ENCODE results near the gene COQ3. TPM values are rescaled to one million over a fixed set of nuclear protein-coding genes. Genes with fewer than 3 reads are reported as not detected.

COQ3 gene
- total and polyA plus RNA-seq, 12 donors: 22.4 to 41.5 (median 33.4) TPM

DNA sequence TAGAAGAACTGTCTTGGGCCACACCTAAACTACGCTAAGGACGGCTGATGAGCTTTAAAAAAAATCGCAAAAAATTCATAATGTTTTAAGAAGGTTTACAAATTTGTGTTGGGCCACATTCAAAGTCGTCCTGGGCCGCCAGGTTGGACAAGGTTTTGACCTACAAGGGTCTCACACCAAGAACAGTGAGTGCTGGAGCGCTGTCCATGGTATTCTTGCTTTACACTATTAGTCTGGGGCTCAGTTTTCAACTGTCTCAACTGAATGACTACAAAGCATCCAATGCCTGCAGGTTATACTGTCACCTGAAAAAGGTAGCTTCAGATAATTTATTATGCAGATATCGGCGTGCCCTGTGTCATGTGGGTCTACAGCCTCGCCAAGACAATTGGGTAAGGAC is 40.9 kb downstream of the COQ3 start:
- 61 to 64% methylated on average over 9 of the region's 9 CpGs for WGBS, 2 donors
- intact Hi-C loops (cut with DNase I): no loop called here
- TF ChIP-seq CTCF (IDR thresholded peaks at IDR 0.05): no peak
- Histone ChIP-seq H3K36me3 (no peaks in the 10 kb centered on the region), H3K27ac (no peak overlapping the region), H3K4me3 (no peak overlapping the region), H3K4me1 (peaks cover 0 to 12% (median 5%) of the 10 kb centered on the region in 9 donors), H3K9me3 (no peaks in the 10 kb centered on the region), H3K27me3 (peaks cover 0 to 71% (median 39%) of the 10 kb centered on the region in 7 donors)
- ATAC-seq (no peak), DNase-seq (no peak)

DNA sequence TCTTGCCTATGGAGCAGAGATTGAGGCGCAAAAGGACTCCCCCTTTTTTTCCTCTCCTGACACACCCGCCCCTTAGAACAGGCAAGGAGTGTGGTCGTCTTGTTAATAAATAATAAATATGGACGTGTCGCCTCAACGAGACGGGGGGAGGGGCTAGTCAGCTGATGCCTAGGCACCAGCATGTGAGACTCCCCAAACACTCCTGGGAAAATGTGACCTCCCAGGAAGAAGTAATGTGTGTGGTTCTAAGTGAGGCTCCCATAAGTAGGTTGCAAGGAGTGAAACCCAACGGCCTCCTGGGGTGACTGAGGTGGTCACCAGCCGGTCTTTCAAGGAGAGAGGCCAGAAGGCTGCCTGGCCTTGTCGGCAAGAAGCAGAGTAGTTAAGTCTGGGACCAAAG is 43.4 kb downstream of the COQ3 start:
- intact Hi-C loops (cut with DNase I): no loop called here
- peaks cover 0 to 79% (median 42%) of the 10 kb centered on the region in 7 donors for H3K27me3 ChIP-seq
- H3K27ac ChIP-seq: no peak overlapping the region
- whole genome bisulfite sequencing, 2 donors: 29 to 35% methylated on average over 10 of the region's 10 CpGs
- H3K4me3 ChIP-seq: no peak overlapping the region
- H3K4me1 ChIP-seq: peaks cover 0 to 12% (median 5%) of the 10 kb centered on the region in 9 donors
- H3K9me3 ChIP-seq: no peaks in the 10 kb centered on the region
- ATAC-seq: no peak
- H3K36me3 ChIP-seq: no peaks in the 10 kb centered on the region
- TF ChIP-seq CTCF (IDR thresholded peaks at IDR 0.05): no peak
- no peak for DNase-seq

GRCh38 chr6:99349171-99350141 is 44.5 kb downstream of the COQ3 start, which contains the start of gene FAXC:
Gene FAXC (minus strand): TSS chr6:99349674. CDS start chr6:99349372, 302 bp downstream.
- WGBS, 2 donors: 0 to 1% methylated on average over 62 to 93 of the region's 108 CpGs
- H3K4me3 ChIP-seq: peak within 1 kb of the TSS; percentile 16 to 64 (median 56)
- peak in 2 of 9 donors; percentile 10 to 31 for TF ChIP-seq CTCF (IDR thresholded peaks at IDR 0.05)
- peak within 1 kb of the TSS in 1 of 10 donors; percentile 36 for H3K27ac ChIP-seq
- no peaks in the 10 kb centered on the region for H3K9me3 ChIP-seq
- ATAC-seq (peak in 6 of 8 donors; percentile 33 to 73 (median 52)), DNase-seq (peak in 1 of 2 donors; percentile 10)
- H3K36me3 ChIP-seq: no peaks in the 10 kb centered on the region
- intact Hi-C loops (cut with DNase I): no loop called here
- peaks cover 0 to 91% (median 42%) of the 10 kb centered on the region in 7 donors for H3K27me3 ChIP-seq
- peaks cover 0 to 12% (median 5%) of the 10 kb centered on the region in 9 donors for H3K4me1 ChIP-seq

- H3K4me1 ChIP-seq: peaks cover 0 to 12% (median 5%) of the 10 kb centered on the region in 9 donors
- no peaks in the 10 kb centered on the region for H3K9me3 ChIP-seq
- H3K27ac ChIP-seq: no peak overlapping the region
- no peak for ATAC-seq
- DNase-seq: no peak
- peaks cover 0 to 94% (median 41%) of the 10 kb centered on the region in 7 donors for H3K27me3 ChIP-seq
- intact Hi-C loops (cut with DNase I): no loop called here
- peak overlapping the region in 9 of 10 donors; percentile 44 to 64 (median 56) for H3K4me3 ChIP-seq
- WGBS, 2 donors: 48 to 52% methylated on average over 25 of the region's 25 CpGs
- no peaks in the 10 kb centered on the region for H3K36me3 ChIP-seq
- TF ChIP-seq CTCF (IDR thresholded peaks at IDR 0.05): no peak
Measured at GRCh38 chr6:99348288-99349170, 45.5 kb downstream of the COQ3 start.
